NCI-H2196 treated with DMSO at 0.1 percent for 48 hours (cell line): Measurements from ENCODE around the gene ASPRV1.
"Not testable (repeated sequence)": the region's sequence is repeated elsewhere in the genome, so short reads cannot be mapped to it uniquely, and the experiment has no call there.

Experiments used
- DNase-seq: peaks from one replicate; lab custom pipeline; 2025; ENCODE audit not compliant: unreplicated experiment; lab: John Stamatoyannopoulos, UW

The ASPRV1 gene

GRCh38 chr2:69962986-69963730 is 1.7 kb upstream of the ASPRV1 start:
- no peak for DNase-seq

- DNase-seq: no peak
These were observed 610 bp downstream of the ASPRV1 start for GRCh38 chr2:69960821-69961220.

GRCh38 chr2:69959425-69959824 is 2.0 kb downstream of the ASPRV1 start:
- DNase-seq: no peak

GRCh38 chr2:69958480-69958879 is 3.0 kb downstream of the ASPRV1 start:
- no peak for DNase-seq

- DNase-seq: no peak
These were observed 3.5 kb downstream of the ASPRV1 start for GRCh38 chr2:69957965-69958364.

- DNase-seq: no peak
These were observed 4.9 kb downstream of the ASPRV1 start for GRCh38 chr2:69956475-69956979.

- DNase-seq: no peak
These were observed 6.4 kb downstream of the ASPRV1 start for GRCh38 chr2:69955029-69955428.

- no peak for DNase-seq
These were observed 7.3 kb downstream of the ASPRV1 start for GRCh38 chr2:69954084-69954483.

GRCh38 chr2:69952336-69953115 is 8.9 kb downstream of the ASPRV1 start:
- DNase-seq: no peak

- DNase-seq: not testable (repeated sequence)
These were observed 10.8 kb downstream of the ASPRV1 start for GRCh38 chr2:69950671-69951070.

GRCh38 chr2:69950241-69950640 is 11.2 kb downstream of the ASPRV1 start:
- DNase-seq: no peak

- no peak for DNase-seq
These were observed 12.3 kb downstream of the ASPRV1 start for GRCh38 chr2:69948963-69949645.

- no peak for DNase-seq
These were observed 13.1 kb downstream of the ASPRV1 start for GRCh38 chr2:69948032-69948962.

GRCh38 chr2:69947325-69947931 is 14.0 kb downstream of the ASPRV1 start:
- DNase-seq: no peak

GRCh38 chr2:69946351-69947324 is 14.8 kb downstream of the ASPRV1 start:
- DNase-seq: no peak

- DNase-seq: no peak
These were observed 15.5 kb downstream of the ASPRV1 start for GRCh38 chr2:69945941-69946340.

GRCh38 chr2:69945441-69945840 is 16.0 kb downstream of the ASPRV1 start:
- no peak for DNase-seq

GRCh38 chr2:69944756-69945155 is 16.7 kb downstream of the ASPRV1 start:
- no peak for DNase-seq
